ENCODE results near the gene PTPN11.

The PTPN11 gene

GRCh38 chr12:112532106-112532505 lies 113.4 kb downstream of the PTPN11 start:
- H3K36me3 ChIP-seq (ENCODE audit: insufficient read depth) = no peaks in the 10 kb centered on the region
- H3K4me2 ChIP-seq = no peak overlapping the region
- peaks cover 9% of the 10 kb centered on the region for H3K4me1 ChIP-seq (ENCODE audit: low read depth, poor library complexity, severe bottlenecking)
- TF ChIP-seq, protein P1, sequence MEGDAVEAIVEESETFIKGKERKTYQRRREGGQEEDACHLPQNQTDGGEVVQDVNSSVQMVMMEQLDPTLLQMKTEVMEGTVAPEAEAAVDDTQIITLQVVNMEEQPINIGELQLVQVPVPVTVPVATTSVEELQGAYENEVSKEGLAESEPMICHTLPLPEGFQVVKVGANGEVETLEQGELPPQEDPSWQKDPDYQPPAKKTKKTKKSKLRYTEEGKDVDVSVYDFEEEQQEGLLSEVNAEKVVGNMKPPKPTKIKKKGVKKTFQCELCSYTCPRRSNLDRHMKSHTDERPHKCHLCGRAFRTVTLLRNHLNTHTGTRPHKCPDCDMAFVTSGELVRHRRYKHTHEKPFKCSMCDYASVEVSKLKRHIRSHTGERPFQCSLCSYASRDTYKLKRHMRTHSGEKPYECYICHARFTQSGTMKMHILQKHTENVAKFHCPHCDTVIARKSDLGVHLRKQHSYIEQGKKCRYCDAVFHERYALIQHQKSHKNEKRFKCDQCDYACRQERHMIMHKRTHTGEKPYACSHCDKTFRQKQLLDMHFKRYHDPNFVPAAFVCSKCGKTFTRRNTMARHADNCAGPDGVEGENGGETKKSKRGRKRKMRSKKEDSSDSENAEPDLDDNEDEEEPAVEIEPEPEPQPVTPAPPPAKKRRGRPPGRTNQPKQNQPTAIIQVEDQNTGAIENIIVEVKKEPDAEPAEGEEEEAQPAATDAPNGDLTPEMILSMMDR (conservative IDR thresholded peaks at IDR 0.05; ENCODE audit: low read depth, low read length) = no peak
- H3K27me3 ChIP-seq (ENCODE audit: insufficient read depth, low read depth) = no peaks in the 10 kb centered on the region
- no peaks in the 10 kb centered on the region for H3K79me2 ChIP-seq (ENCODE audit: insufficient read depth, low read depth)
- H2AFZ ChIP-seq (ENCODE audit: low read depth) = no peak overlapping the region
- no peak overlapping the region for H3K27ac ChIP-seq
- no peaks in the 10 kb centered on the region for H4K20me1 ChIP-seq (ENCODE audit: insufficient read depth)
- no peak overlapping the region for H3K9ac ChIP-seq
- no peak overlapping the region for H3K4me3 ChIP-seq (IDR thresholded peaks at IDR 0.05; ENCODE audit: insufficient read depth, low read depth, low read length)

GRCh38 chr12:112533528-112533927 lies 114.8 kb downstream of the PTPN11 start:
- Histone ChIP-seq H3K79me2 (ENCODE audit: insufficient read depth, low read depth) (no peaks in the 10 kb centered on the region), H2AFZ (ENCODE audit: low read depth) (no peak overlapping the region), H3K27me3 (ENCODE audit: insufficient read depth, low read depth) (no peaks in the 10 kb centered on the region), H3K27ac (no peak overlapping the region), H4K20me1 (ENCODE audit: insufficient read depth) (no peaks in the 10 kb centered on the region), H3K4me3 (IDR thresholded peaks at IDR 0.05; ENCODE audit: insufficient read depth, low read depth, low read length) (no peak overlapping the region), H3K36me3 (ENCODE audit: insufficient read depth) (no peaks in the 10 kb centered on the region), H3K4me2 (no peak overlapping the region), H3K4me1 (ENCODE audit: low read depth, poor library complexity, severe bottlenecking) (peaks cover 22% of the 10 kb centered on the region), H3K9ac (no peak overlapping the region)
- TF ChIP-seq, protein P1 (conservative IDR thresholded peaks at IDR 0.05; ENCODE audit: low read depth, low read length) = no peak

GRCh38 chr12:112535017-112535416 lies 116.3 kb downstream of the PTPN11 start:
- H3K4me3 ChIP-seq (IDR thresholded peaks at IDR 0.05; ENCODE audit: insufficient read depth, low read depth, low read length) = no peak overlapping the region
- H3K79me2 ChIP-seq (ENCODE audit: insufficient read depth, low read depth) = no peaks in the 10 kb centered on the region
- no peak overlapping the region for H3K9ac ChIP-seq
- peaks cover 30% of the 10 kb centered on the region for H3K4me1 ChIP-seq (ENCODE audit: low read depth, poor library complexity, severe bottlenecking)
- no peak overlapping the region for H3K4me2 ChIP-seq
- H3K27ac ChIP-seq = no peak overlapping the region
- TF ChIP-seq, protein P1 (conservative IDR thresholded peaks at IDR 0.05; ENCODE audit: low read depth, low read length) = no peak
- H4K20me1 ChIP-seq (ENCODE audit: insufficient read depth) = no peaks in the 10 kb centered on the region
- no peak overlapping the region for H2AFZ ChIP-seq (ENCODE audit: low read depth)
- no peaks in the 10 kb centered on the region for H3K36me3 ChIP-seq (ENCODE audit: insufficient read depth)
- H3K27me3 ChIP-seq (ENCODE audit: insufficient read depth, low read depth) = no peaks in the 10 kb centered on the region

DNA sequence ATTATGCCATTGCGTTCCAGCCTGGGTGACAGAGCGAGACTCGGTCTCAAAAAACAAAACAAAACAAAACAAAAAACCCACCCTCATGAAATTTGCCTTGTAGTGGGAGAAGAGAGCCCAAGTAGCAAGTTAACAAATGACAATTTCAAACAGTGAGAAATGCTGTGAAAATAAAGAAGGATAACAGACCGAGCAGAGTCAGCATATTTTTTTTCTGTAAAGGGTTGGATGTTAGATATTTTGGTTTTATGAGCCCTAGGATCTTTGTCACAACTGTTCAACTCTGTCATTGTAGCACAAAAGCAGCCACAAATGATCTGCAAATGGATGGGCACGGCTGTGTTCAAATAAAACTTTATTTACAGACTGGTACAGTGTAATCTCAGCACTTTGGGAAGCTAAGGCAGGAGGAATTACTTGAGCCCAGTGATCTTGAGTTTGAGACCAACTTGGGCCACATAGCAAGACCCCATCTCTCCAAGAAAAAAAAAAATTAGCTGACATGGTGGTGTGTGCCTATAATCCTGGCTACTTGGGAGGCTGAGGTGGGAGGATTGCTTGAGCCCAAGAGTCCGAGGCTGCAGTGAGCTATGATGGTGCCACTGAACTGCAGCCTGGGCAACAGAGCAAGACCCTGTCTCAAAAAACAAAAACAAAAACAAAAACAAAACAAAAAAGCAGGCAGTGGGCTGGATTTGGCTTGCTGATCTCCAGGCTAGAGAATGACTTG lies 117.1 kb downstream of the PTPN11 start:
- Histone ChIP-seq H3K4me2 (no peak overlapping the region), H3K27me3 (ENCODE audit: insufficient read depth, low read depth) (no peaks in the 10 kb centered on the region), H4K20me1 (ENCODE audit: insufficient read depth) (no peaks in the 10 kb centered on the region), H3K4me3 (IDR thresholded peaks at IDR 0.05; ENCODE audit: insufficient read depth, low read depth, low read length) (no peak overlapping the region), H2AFZ (ENCODE audit: low read depth) (no peak overlapping the region), H3K27ac (no peak overlapping the region), H3K79me2 (ENCODE audit: insufficient read depth, low read depth) (no peaks in the 10 kb centered on the region), H3K9ac (no peak overlapping the region), H3K36me3 (ENCODE audit: insufficient read depth) (no peaks in the 10 kb centered on the region), H3K4me1 (ENCODE audit: low read depth, poor library complexity, severe bottlenecking) (peaks cover 27% of the 10 kb centered on the region)
- TF ChIP-seq, protein P1 (conservative IDR thresholded peaks at IDR 0.05; ENCODE audit: low read depth, low read length) = no peak
